ENCODE measurements around the gene PRKCZ. TPM values are rescaled to one million over a fixed set of nuclear protein-coding genes. Genes with fewer than 3 reads are reported as not detected.

PRKCZ gene
- total RNA-seq, 1 donor from 2014 or later, result 33.4 TPM

GRCh38 chr1:2228694-2229036, 178.5 kb downstream of the PRKCZ start:
- TF ChIP-seq EZH2phosphoT487 (IDR thresholded peaks at IDR 0.05) (no peak), CTCF (IDR thresholded peaks at IDR 0.05) (no peak), EZH2 (IDR thresholded peaks at IDR 0.05) (no peak)
- H3K27me3 Mint-ChIP-seq (ENCODE audit: insufficient read depth, low read depth), result peaks cover 2% of the 10 kb centered on the region
- no peak for DNase-seq (ENCODE audit: low spot score)
- H3K4me3 Mint-ChIP-seq, result peak overlapping the region; percentile 98
- peak overlapping the region; percentile 99 for H3K4me2 ChIP-seq
- H3K4me3 ChIP-seq, result peak overlapping the region; percentile 98
- peaks cover 13% of the 10 kb centered on the region for H3K27me3 ChIP-seq
- peak overlapping the region; percentile 35 for H3K9ac ChIP-seq
- peaks cover 51% of the 10 kb centered on the region for H3K79me2 ChIP-seq (ENCODE audit: low read depth)
- no peak overlapping the region for H3K27ac ChIP-seq
- no peaks in the 10 kb centered on the region for H3K36me3 ChIP-seq
- H3K9me3 ChIP-seq (ENCODE audit: low read depth), result no peaks in the 10 kb centered on the region
- no peak overlapping the region for H2AFZ ChIP-seq (replicated peaks)
- peaks cover 2% of the 10 kb centered on the region for H3K9me3 Mint-ChIP-seq
- H3F3A ChIP-seq (ENCODE audit: low read depth), result peaks cover 17% of the 10 kb centered on the region
- H3K27ac Mint-ChIP-seq, result peak overlapping the region; percentile 98
- peaks cover 40% of the 10 kb centered on the region for H3K4me1 ChIP-seq
- peaks cover 4% of the 10 kb centered on the region for H3K36me3 Mint-ChIP-seq
- peaks cover 34% of the 10 kb centered on the region for H3K4me1 Mint-ChIP-seq
- peaks cover 51% of the 10 kb centered on the region for H4K20me1 ChIP-seq (ENCODE audit: low read depth)

GRCh38 chr1:2229037-2229864, 179.0 kb downstream of the PRKCZ start:
- Mint-ChIP-seq H3K4me1 (peaks cover 39% of the 10 kb centered on the region), H3K4me3 (peak overlapping the region; percentile 98), H3K36me3 (peaks cover 4% of the 10 kb centered on the region), H3K9me3 (peaks cover 2% of the 10 kb centered on the region), H3K27ac (peak overlapping the region; percentile 98), H3K27me3 (ENCODE audit: insufficient read depth, low read depth) (peaks cover 2% of the 10 kb centered on the region)
- Histone ChIP-seq H3K79me2 (ENCODE audit: low read depth) (peaks cover 57% of the 10 kb centered on the region), H3K4me1 (peaks cover 45% of the 10 kb centered on the region), H2AFZ (replicated peaks) (no peak overlapping the region), H3K36me3 (no peaks in the 10 kb centered on the region), H3K27me3 (peaks cover 13% of the 10 kb centered on the region), H3K4me3 (peak overlapping the region; percentile 98), H3F3A (ENCODE audit: low read depth) (peaks cover 17% of the 10 kb centered on the region), H3K9me3 (ENCODE audit: low read depth) (no peaks in the 10 kb centered on the region), H4K20me1 (ENCODE audit: low read depth) (peaks cover 57% of the 10 kb centered on the region), H3K4me2 (peak overlapping the region; percentile 99), H3K27ac (no peak overlapping the region), H3K9ac (peak overlapping the region; percentile 35)
- DNase-seq (ENCODE audit: low spot score), result peak; percentile 78
- TF ChIP-seq CTCF (IDR thresholded peaks at IDR 0.05) (no peak), EZH2phosphoT487 (IDR thresholded peaks at IDR 0.05) (no peak), EZH2 (IDR thresholded peaks at IDR 0.05) (no peak)

- peaks cover 17% of the 10 kb centered on the region for H3F3A ChIP-seq (ENCODE audit: low read depth)
- H2AFZ ChIP-seq (replicated peaks), result no peak overlapping the region
- peaks cover 45% of the 10 kb centered on the region for H3K4me1 ChIP-seq
- peak overlapping the region; percentile 99 for H3K4me2 ChIP-seq
- peak overlapping the region; percentile 98 for H3K4me3 ChIP-seq
- no peaks in the 10 kb centered on the region for H3K9me3 ChIP-seq (ENCODE audit: low read depth)
- Mint-ChIP-seq H3K4me3 (peak overlapping the region; percentile 98), H3K27ac (no peak overlapping the region), H3K27me3 (ENCODE audit: insufficient read depth, low read depth) (peaks cover 2% of the 10 kb centered on the region), H3K9me3 (peaks cover 2% of the 10 kb centered on the region), H3K4me1 (peaks cover 43% of the 10 kb centered on the region), H3K36me3 (peaks cover 4% of the 10 kb centered on the region)
- H3K27ac ChIP-seq, result no peak overlapping the region
- H4K20me1 ChIP-seq (ENCODE audit: low read depth), result peaks cover 65% of the 10 kb centered on the region
- peaks cover 65% of the 10 kb centered on the region for H3K79me2 ChIP-seq (ENCODE audit: low read depth)
- no peak for TF ChIP-seq EZH2 (IDR thresholded peaks at IDR 0.05)
- no peak for TF ChIP-seq EZH2phosphoT487 (IDR thresholded peaks at IDR 0.05)
- no peak for TF ChIP-seq CTCF (IDR thresholded peaks at IDR 0.05)
- no peaks in the 10 kb centered on the region for H3K36me3 ChIP-seq
- H3K9ac ChIP-seq, result peak overlapping the region; percentile 35
- DNase-seq (ENCODE audit: low spot score), result no peak
- peaks cover 13% of the 10 kb centered on the region for H3K27me3 ChIP-seq
These were observed 179.9 kb downstream of the PRKCZ start for GRCh38 chr1:2229911-2230731.

Measured in neural progenitor cell (in vitro differentiated cells).